Esophagus muscularis mucosa (tissue), 3 donors: ENCODE measurements around the gene CRTC1.

Experiments used
- EP300 ChIP-seq: sonication (generic); formaldehyde crosslinking; IDR thresholded peaks from one replicate; pipeline ENCODE4 v1.6.1; 2017; ENCODE audit warnings: antibody characterized with exemption
- TF ChIP-seq, protein P1 (sequence below), 3 experiments: fragments of 200-600 bp in 2 of 3; fragments of 450-650 bp in 1 of 3; sonication (generic) in 2 of 3; IDR thresholded peaks; one replicate each; pipeline ENCODE4 v1.5.1; 2017 to 2019; ENCODE audit warnings: antibody characterized with exemption in 3 of 3, mild to moderate bottlenecking in 2 of 3, moderate library complexity in 1 of 3

DNA sequence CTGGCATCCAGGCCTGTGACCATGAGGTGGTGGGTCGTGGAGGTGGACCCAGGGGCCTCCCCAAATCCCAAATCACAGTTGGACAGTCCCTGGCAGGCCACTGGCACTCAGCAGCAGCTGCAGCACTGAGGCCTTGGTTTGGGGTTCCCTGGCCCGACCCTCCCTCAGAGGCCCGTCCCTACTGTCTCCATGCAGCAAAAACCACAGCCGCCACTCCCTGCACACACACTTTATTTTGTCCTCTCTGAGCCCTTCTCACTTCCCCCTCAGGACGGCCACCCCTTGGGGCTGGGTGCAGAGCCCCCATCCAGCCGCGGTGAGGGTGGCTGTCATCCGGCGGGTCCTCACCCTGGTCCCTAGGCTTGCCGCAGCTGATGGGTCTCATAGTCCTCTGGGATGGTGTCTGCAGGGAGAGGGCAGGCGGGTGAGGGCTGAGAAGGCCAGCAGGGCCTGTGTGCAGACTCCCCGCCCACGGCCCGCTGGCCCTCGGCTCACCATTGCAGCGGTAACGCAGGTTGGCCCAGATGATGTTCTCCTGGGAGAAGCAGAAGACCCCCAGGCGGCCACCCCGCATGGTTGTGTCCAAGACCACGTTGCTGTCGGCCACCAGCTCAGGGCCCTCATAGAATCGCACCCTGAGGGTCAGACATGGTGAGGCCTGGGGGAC lies 99.2 kb downstream of the CRTC1 start:
- TF ChIP-seq, protein P1, sequence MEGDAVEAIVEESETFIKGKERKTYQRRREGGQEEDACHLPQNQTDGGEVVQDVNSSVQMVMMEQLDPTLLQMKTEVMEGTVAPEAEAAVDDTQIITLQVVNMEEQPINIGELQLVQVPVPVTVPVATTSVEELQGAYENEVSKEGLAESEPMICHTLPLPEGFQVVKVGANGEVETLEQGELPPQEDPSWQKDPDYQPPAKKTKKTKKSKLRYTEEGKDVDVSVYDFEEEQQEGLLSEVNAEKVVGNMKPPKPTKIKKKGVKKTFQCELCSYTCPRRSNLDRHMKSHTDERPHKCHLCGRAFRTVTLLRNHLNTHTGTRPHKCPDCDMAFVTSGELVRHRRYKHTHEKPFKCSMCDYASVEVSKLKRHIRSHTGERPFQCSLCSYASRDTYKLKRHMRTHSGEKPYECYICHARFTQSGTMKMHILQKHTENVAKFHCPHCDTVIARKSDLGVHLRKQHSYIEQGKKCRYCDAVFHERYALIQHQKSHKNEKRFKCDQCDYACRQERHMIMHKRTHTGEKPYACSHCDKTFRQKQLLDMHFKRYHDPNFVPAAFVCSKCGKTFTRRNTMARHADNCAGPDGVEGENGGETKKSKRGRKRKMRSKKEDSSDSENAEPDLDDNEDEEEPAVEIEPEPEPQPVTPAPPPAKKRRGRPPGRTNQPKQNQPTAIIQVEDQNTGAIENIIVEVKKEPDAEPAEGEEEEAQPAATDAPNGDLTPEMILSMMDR (IDR thresholded peaks at IDR 0.05) = no peak
- TF ChIP-seq EP300 = no peak
